Uterus (tissue), 2 donors: ENCODE data around the gene C1QTNF4.

Experiments
- CTCF ChIP-seq, 4 experiments: fragments of 200-600 bp in 2 of 4; fragments of 450-650 bp in 2 of 4; sonication (generic) in 2 of 4; IDR thresholded peaks; one replicate each; pipeline ENCODE4 v1.5.1; 2016 to 2019; ENCODE audit warnings: antibody characterized with exemption in 4 of 4, mild to moderate bottlenecking in 2 of 4, moderate library complexity in 1 of 4
- POLR2A ChIP-seq, 2 donors: fragments of 450-650 bp; IDR thresholded peaks; one replicate each; pipeline ENCODE4 v1.6.1; 2016; ENCODE audit warnings: antibody characterized with exemption in 2 of 2, mild to moderate bottlenecking in 1 of 2, moderate library complexity in 1 of 2

- TF ChIP-seq CTCF (IDR thresholded peaks at IDR 0.05) (no peak), POLR2A (IDR thresholded peaks at IDR 0.05) (no peak)
These were observed 29.3 kb downstream of the C1QTNF4 start for GRCh38 chr11:47564933-47565339.
